ENCODE data around the gene RNASET2.

GRCh38 chr6:166954118-166954713, 2.1 kb downstream of the RNASET2 start:
- TF ChIP-seq CTCF (conservative IDR thresholded peaks at IDR 0.05 in 1 of 2, IDR thresholded peaks at IDR 0.05 in 1 of 2; ENCODE audit: low read depth in 1 of 2, low read length in 2 of 2) (no peak), EZH2 (IDR thresholded peaks at IDR 0.05; ENCODE audit: low read length, missing control alignments) (no peak)
